ENCODE data around the gene PPFIA3.

DNA sequence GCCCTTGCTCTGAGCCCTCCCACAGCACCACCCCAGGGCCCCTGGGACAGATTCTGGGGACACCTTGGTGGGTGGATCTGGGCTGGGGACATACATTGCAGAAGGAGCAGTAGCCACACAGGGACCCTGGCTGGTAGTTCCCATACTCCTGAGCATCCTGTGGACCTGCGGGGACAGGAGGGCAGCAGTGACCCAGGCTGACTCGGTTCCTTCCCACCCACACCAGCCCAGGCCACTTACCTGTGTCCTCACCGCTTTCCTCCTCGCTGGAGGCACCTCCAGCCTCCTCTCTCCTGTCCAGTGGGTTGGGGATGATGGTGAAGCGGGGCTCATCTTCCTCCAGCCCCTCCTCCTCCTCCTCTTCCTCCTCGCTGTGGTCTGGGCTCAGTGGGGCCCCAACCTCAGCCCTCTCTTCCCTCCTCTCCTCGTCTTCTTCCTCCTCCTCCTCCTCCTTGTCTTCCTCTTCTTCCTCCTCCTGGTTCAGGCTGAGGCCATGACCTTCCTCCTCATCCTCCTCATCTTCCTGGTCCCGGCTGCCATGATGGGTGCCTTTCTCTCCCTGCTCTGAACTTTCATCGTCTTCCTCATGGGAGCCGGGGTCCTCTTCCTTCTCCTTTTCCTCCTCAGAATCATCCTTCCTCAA is 33.9 kb downstream of the PPFIA3 start:
- TF ChIP-seq RAD21 (IDR thresholded peaks at IDR 0.05; ENCODE audit: low read depth) (no peak), YY1 (IDR thresholded peaks at IDR 0.05; ENCODE audit: low read depth) (no peak), TAF1 (IDR thresholded peaks at IDR 0.05; ENCODE audit: low read depth) (no peak), CEBPB (IDR thresholded peaks at IDR 0.05) (no peak), EP300 (IDR thresholded peaks at IDR 0.05; ENCODE audit: borderline replicate concordance) (no peak), NFIC (IDR thresholded peaks at IDR 0.05) (no peak), ZBTB7A (IDR thresholded peaks at IDR 0.05; ENCODE audit: low read depth) (no peak), EGR1 (IDR thresholded peaks at IDR 0.05) (no peak), TCF12 (IDR thresholded peaks at IDR 0.05; ENCODE audit: low read depth) (no peak), FOXM1 (IDR thresholded peaks at IDR 0.05; ENCODE audit: borderline replicate concordance, low read depth) (no peak), CREB1 (IDR thresholded peaks at IDR 0.05; ENCODE audit: low read depth) (no peak)
- TF ChIP-seq, protein P1, sequence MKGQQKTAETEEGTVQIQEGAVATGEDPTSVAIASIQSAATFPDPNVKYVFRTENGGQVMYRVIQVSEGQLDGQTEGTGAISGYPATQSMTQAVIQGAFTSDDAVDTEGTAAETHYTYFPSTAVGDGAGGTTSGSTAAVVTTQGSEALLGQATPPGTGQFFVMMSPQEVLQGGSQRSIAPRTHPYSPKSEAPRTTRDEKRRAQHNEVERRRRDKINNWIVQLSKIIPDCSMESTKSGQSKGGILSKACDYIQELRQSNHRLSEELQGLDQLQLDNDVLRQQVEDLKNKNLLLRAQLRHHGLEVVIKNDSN (IDR thresholded peaks at IDR 0.05) = no peak
- TF ChIP-seq, protein P2, sequence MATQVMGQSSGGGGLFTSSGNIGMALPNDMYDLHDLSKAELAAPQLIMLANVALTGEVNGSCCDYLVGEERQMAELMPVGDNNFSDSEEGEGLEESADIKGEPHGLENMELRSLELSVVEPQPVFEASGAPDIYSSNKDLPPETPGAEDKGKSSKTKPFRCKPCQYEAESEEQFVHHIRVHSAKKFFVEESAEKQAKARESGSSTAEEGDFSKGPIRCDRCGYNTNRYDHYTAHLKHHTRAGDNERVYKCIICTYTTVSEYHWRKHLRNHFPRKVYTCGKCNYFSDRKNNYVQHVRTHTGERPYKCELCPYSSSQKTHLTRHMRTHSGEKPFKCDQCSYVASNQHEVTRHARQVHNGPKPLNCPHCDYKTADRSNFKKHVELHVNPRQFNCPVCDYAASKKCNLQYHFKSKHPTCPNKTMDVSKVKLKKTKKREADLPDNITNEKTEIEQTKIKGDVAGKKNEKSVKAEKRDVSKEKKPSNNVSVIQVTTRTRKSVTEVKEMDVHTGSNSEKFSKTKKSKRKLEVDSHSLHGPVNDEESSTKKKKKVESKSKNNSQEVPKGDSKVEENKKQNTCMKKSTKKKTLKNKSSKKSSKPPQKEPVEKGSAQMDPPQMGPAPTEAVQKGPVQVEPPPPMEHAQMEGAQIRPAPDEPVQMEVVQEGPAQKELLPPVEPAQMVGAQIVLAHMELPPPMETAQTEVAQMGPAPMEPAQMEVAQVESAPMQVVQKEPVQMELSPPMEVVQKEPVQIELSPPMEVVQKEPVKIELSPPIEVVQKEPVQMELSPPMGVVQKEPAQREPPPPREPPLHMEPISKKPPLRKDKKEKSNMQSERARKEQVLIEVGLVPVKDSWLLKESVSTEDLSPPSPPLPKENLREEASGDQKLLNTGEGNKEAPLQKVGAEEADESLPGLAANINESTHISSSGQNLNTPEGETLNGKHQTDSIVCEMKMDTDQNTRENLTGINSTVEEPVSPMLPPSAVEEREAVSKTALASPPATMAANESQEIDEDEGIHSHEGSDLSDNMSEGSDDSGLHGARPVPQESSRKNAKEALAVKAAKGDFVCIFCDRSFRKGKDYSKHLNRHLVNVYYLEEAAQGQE (IDR thresholded peaks at IDR 0.05; ENCODE audit: low read depth) = no peak
- TF ChIP-seq, protein P3, sequence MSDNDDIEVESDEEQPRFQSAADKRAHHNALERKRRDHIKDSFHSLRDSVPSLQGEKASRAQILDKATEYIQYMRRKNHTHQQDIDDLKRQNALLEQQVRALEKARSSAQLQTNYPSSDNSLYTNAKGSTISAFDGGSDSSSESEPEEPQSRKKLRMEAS (IDR thresholded peaks at IDR 0.05) = no peak
